ENCODE data around the gene ZNF584.
A peak's percentile ranks its signal among the peaks of the same experiment; 100 is the strongest.

The ZNF584 gene

GRCh38 chr19:58386576-58387337 is 21.7 kb upstream of the ZNF584 start, which contains the start of gene RPS5 (continued):
- no peak for TF ChIP-seq ZBTB44 (tag by site-specific recombination; IDR thresholded peaks at IDR 0.05)
- 0 out of 2 replicates have a peak, but pooled peaks have one; percentile 24 for TF ChIP-seq WT1 (tag by site-specific recombination; IDR thresholded peaks at IDR 0.05)
- no peak for TF ChIP-seq ZNF23 (tag by site-specific recombination; IDR thresholded peaks at IDR 0.05; ENCODE audit: borderline replicate concordance)
- TF ChIP-seq ZNF10 (tag by site-specific recombination; IDR thresholded peaks at IDR 0.05): 0 out of 2 replicates have a peak, but pooled peaks have one; percentile 28
- TF ChIP-seq BCL11A (tag by site-specific recombination; IDR thresholded peaks at IDR 0.05; ENCODE audit: low read depth): peak; percentile 59; the same call in 1 of the 2 replicates
- 0 out of 2 replicates have a peak, but pooled peaks have one; percentile 40 for TF ChIP-seq ZNF692 (tag by site-specific recombination; IDR thresholded peaks at IDR 0.05)
- TF ChIP-seq REST (tag by site-specific recombination; IDR thresholded peaks at IDR 0.05): peak; percentile 36; the same call in 1 of the 2 replicates
- TF ChIP-seq ZFP37 (tag by site-specific recombination; IDR thresholded peaks at IDR 0.05): peak; percentile 85
- TF ChIP-seq ZFHX2 (tag by site-specific recombination; conservative IDR thresholded peaks at IDR 0.05): 0 out of 2 replicates have a peak, but pooled peaks have one; percentile 15
- TF ChIP-seq SP3 (tag by site-specific recombination; IDR thresholded peaks at IDR 0.05): peak; percentile 57

DNA sequence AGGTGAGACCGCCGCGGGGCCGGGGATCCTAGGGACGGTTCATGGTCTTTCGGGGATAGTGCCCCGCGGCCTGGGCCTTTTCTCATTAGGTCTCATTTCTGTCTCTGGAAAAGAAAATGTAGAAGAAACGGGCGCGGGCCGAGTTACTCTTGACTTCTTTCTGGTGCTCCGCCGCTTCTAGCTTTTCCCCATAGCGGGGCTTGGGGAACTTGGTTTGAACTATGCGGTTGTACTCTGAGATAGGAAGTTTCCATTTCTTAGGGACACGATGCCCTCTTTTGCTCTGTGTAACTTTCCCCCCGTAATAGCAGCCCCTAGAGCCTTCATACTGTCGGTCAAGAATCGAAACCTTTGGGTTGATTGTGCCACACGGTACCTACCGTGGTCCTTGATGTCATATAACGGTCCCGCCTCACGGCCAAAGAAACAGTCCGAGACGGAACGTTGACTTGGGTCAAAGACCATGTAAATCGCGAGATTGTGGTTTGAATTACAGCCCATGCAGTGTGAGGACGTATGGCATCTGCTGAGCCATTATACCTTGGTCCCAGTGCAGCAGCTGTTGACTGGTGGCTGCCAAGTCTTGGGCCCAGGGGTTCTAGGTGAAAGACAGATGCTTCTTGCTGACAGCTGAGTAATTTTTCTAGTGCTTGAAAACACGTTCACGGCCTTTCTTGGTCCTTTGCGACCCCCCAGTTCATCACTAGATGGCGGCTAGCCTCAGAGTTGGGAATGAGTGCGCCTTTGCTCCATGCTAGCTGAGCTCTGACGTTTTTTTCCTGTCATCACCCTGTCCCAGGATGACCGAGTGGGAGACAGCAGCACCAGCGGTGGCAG is 20.9 kb upstream of the ZNF584 start:
- H3K4me3 ChIP-seq (ENCODE audit: low read depth, low read length): peak overlapping the region; percentile 77
- peak overlapping the region; percentile 68 for H3K27ac ChIP-seq (ENCODE audit: extremely low read depth, low read depth, low read length)
- no peaks in the 10 kb centered on the region for H3K9me3 ChIP-seq (ENCODE audit: control insufficient read depth, insufficient read depth, low read depth, low read length)
- CTCF ChIA-PET: interaction anchor here (0.8 kb wide), 1 partner anchor 81 kb away, joined by 3 read pairs; no protein-coding TSS in a partner anchor
- peaks cover 16% of the 10 kb centered on the region for H3K4me1 ChIP-seq (ENCODE audit: control insufficient read depth, insufficient read depth, low read length)
- H3K36me3 ChIP-seq (ENCODE audit: control insufficient read depth in 2 of 2, insufficient read depth in 1 of 2, low read length in 2 of 2): peaks cover 45 to 48% of the 10 kb centered on the region in 2 experiments
- POLR2A ChIA-PET: interaction anchor here (1.6 to 4.2 kb wide), 6 partner anchors 10 to 156 kb away, joined by 4 to 28 read pairs (median 5); partner anchors contain the start of genes TRIM28, ZNF497, ZNF584 and ZSCAN22
- TF ChIP-seq, protein P1, sequence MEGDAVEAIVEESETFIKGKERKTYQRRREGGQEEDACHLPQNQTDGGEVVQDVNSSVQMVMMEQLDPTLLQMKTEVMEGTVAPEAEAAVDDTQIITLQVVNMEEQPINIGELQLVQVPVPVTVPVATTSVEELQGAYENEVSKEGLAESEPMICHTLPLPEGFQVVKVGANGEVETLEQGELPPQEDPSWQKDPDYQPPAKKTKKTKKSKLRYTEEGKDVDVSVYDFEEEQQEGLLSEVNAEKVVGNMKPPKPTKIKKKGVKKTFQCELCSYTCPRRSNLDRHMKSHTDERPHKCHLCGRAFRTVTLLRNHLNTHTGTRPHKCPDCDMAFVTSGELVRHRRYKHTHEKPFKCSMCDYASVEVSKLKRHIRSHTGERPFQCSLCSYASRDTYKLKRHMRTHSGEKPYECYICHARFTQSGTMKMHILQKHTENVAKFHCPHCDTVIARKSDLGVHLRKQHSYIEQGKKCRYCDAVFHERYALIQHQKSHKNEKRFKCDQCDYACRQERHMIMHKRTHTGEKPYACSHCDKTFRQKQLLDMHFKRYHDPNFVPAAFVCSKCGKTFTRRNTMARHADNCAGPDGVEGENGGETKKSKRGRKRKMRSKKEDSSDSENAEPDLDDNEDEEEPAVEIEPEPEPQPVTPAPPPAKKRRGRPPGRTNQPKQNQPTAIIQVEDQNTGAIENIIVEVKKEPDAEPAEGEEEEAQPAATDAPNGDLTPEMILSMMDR (tag by site-specific recombination; IDR thresholded peaks at IDR 0.05): peak; percentile 47; the same call in 1 of the 2 replicates
- TF ChIP-seq HOXC10 (CRISPR knock-in tag; IDR thresholded peaks at IDR 0.05): 0 out of 2 replicates have a peak, but pooled peaks have one; percentile 76
- TF ChIP-seq ZBTB17 (tag by site-specific recombination; IDR thresholded peaks at IDR 0.05): peak; percentile 76; the same call in 1 of the 2 replicates
- TF ChIP-seq ZNF791 (tag by site-specific recombination; IDR thresholded peaks at IDR 0.05): no peak
- 0 out of 2 replicates have a peak, but pooled peaks have one; percentile 16 for TF ChIP-seq PBX3 (CRISPR knock-in tag; IDR thresholded peaks at IDR 0.05)
